Islet precursor cell (in vitro differentiated cells): ENCODE results near the gene ZNF692.

Experiments
- DNase-seq: peaks from one replicate; pipeline ENCODE4 v3.0.0-alpha.2; 2018

The ZNF692 gene

GRCh38 chr1:248807067-248807737, 51.7 kb downstream of the ZNF692 start:
- DNase-seq = peak; percentile 73

- DNase-seq = no peak
These were observed 53.0 kb downstream of the ZNF692 start for GRCh38 chr1:248805876-248806275.

- peak; percentile 37 for DNase-seq
These were observed 53.9 kb downstream of the ZNF692 start for GRCh38 chr1:248804771-248805681.

DNA sequence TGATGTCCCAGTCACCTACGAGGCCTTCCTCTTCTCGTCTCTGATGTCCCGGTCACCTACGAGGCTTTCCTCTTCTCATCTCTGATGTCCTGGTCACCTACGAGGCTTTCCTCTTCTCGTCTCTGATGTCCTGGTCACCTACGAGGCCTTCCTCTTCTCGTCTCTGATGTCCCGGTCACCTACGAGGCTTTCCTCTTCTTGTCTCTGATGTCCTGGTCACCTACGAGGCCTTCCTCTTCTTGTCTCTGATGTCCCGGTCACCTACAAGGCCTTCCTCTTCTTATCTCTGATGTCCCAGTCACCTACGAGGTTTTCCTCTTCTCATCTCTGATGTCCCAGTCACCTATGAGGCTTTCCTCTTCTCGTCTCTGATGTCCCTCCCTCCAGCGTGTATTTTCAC, 55.4 kb downstream of the ZNF692 start:
- peak; percentile 23 for DNase-seq

DNA sequence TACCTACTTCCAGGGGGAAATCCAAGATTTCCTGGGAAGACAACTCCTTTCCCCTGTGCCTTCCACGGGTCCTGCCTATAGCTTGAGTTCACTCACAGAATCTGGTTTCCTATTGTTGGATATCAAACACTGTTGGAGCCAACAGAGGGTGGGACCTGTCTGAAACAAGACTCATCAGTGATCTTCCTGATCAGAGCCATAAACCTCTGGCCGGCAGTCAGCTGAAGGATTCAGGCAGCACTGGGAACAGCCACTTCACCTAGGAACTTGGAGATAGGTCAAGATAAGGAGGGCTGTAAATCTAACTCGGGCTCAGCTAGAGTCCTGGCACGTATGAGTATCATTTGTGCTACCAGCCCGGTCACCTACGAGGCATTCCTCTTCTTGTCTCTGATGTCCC, 56.4 kb downstream of the ZNF692 start:
- DNase-seq = peak; percentile 38

DNA sequence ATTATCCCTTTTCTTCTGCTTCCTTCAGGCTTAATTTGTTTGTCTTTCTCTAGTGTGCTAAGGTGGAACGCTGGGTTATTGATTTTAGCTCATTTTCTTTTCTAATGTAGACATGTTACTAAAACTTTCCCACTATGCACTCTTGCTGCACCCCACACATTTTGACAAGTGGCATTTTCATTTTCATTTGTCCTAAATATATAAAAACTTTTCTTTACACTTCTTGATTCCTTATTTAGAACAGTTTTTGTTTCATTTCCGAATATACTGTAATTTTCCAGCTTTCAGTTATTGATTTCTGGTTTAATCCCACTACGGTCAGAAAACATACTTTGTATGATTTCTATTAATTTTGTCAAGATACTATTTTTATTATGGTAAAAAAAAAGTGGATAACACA, 58.4 kb downstream of the ZNF692 start:
- DNase-seq = no peak
